Sigmoid colon (tissue), 7 donors: Measurements from ENCODE around the gene ITGB5. TPM values are rescaled to one million over a fixed set of nuclear protein-coding genes. Genes with fewer than 3 reads are reported as not detected.
A peak's percentile ranks its signal among the peaks of the same experiment; 100 is the strongest.

Experiments
- DNase-seq: peaks from one replicate; pipeline ENCODE4 v3.0.0-alpha.2; 2019
- H3K27ac ChIP-seq, 4 donors: fragments of 200-600 bp; sonication (generic); one replicate each; pipeline ENCODE4 v1.5.1; 2016 to 2019; ENCODE audit warnings: mild to moderate bottlenecking in 1 of 4
- H3K27me3 ChIP-seq, 3 donors: fragments of 200-600 bp; sonication (generic); one replicate each; pipeline ENCODE4 v1.5.1; 2019; ENCODE audit warnings: mild to moderate bottlenecking in 1 of 3
- H3K36me3 ChIP-seq, 4 donors: fragments of 200-600 bp; sonication (generic); one replicate each; pipeline ENCODE4 v1.5.1; 2016 to 2019
- H3K4me1 ChIP-seq, 4 donors: fragments of 200-600 bp; sonication (generic); one replicate each; pipeline ENCODE4 v1.5.1; 2017 to 2019
- H3K4me3 ChIP-seq, 4 donors: fragments of 200-600 bp; sonication (generic); one replicate each; pipeline ENCODE4 v1.5.1; 2017 to 2019; ENCODE audit warnings: mild to moderate bottlenecking in 2 of 4, moderate library complexity in 1 of 4
- H3K9me3 ChIP-seq, 4 donors: fragments of 200-600 bp in 3 of 4; sonication (generic) in 3 of 4; one replicate each; pipeline versions ENCODE4 v1.5.1 to v1.6.1; 2013 to 2019
- CTCF ChIP-seq, 4 experiments: fragments of 450-650 bp in 3 of 4; fragments of 200-600 bp in 1 of 4; IDR thresholded peaks; one replicate each; pipeline ENCODE4 v1.5.1; 2016 to 2019; ENCODE audit warnings: antibody characterized with exemption in 4 of 4, mild to moderate bottlenecking in 3 of 4, moderate library complexity in 2 of 4
- EP300 ChIP-seq, 4 donors: sonication (generic); formaldehyde crosslinking; IDR thresholded peaks; one replicate each; pipeline ENCODE4 v1.6.1; 2017; ENCODE audit warnings: antibody characterized with exemption in 4 of 4
- POLR2A ChIP-seq, 2 donors: fragments of 450-650 bp; IDR thresholded peaks; one replicate each; pipeline ENCODE4 v1.6.1; 2016; ENCODE audit warnings: antibody characterized with exemption in 2 of 2, mild to moderate bottlenecking in 2 of 2, moderate library complexity in 2 of 2
- POLR2AphosphoS5 ChIP-seq, 4 donors: sonication (generic); formaldehyde crosslinking; IDR thresholded peaks; one replicate each; pipeline ENCODE4 v1.6.1; 2017; ENCODE audit warnings: antibody characterized with exemption in 4 of 4
- WGBS, 2 donors: extraction: QIAGEN DNeasy Blood & Tissue Kit; methylation state at CpG; one replicate each; pipeline ENCODE4 v1.1.7; 2013; 5-methylcytosine and 5-hydroxymethylcytosine counted together
- intact Hi-C: fragments of 100-400 bp; cut with DNase I; formaldehyde crosslinking; loops from one replicate; pipeline ENCODE4 v1.15.1; 2023
- polyA plus RNA-seq, 3 donors: library from polyadenylated mRNA; stranded (reverse); fragments of 200-250 nt; gene quantifications; one replicate each; pipeline ENCODE4 v1.2.3, GENCODE V29; 2013
- total RNA-seq, 4 donors: library from RNA; depleted of rRNA; stranded (reverse); fragments of >200 nt; gene quantifications; one replicate each; pipeline ENCODE4 v1.1.0, GENCODE V29; 2016
- donor health status: healthy with polysubstance abuse.
- donor health status: Bipolar disorder and iron deficiency.
- donor health status: healthy.

The ITGB5 gene
- total and polyA plus RNA-seq, 7 donors = 15.0 to 203 (median 89.2) TPM

DNA sequence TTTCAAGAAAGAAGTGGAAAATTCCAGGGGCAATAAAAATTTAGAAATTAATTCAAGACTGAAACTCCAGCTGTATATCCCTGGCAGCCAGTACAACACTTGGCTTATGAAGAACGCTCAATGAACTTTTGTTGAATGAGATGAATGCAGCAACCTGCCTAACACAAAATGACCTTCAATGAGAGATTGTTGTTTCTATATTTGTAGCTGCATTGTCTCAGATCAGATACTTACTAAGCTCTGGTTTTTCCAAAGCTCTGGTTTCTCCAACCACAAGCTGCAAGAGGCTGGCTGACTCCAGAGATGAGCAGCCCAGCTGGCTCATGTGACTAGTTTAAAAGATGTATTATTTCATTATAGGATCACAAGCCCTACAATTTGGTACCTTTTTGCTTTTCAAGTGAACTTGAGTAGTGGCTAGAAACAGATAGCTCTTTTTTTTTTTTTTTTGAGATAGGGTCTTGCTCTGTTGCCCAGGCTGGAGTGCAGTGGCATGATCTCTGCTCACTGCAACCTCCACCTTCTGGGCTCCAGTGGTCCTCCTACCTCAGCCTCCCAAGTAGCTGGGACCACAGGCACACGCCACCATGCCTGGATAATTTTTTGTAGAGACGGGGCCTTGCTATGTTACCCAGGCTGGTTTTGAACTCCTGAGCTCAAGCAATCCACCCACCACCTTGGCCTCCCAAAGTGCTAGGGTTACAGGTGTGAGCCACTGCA, 99.5 kb downstream of the ITGB5 start:
- DNase-seq = no peak
- Histone ChIP-seq H3K27me3 (no peaks in the 10 kb centered on the region), H3K4me1 (peaks cover 0 to 52% (median 46%) of the 10 kb centered on the region in 4 donors), H3K36me3 (peaks cover 0 to under 1% (median 0%) of the 10 kb centered on the region in 4 donors), H3K4me3 (no peak overlapping the region), H3K9me3 (no peaks in the 10 kb centered on the region), H3K27ac (peak overlapping the region; percentile 57 to 82 (median 66))
- TF ChIP-seq CTCF (IDR thresholded peaks at IDR 0.05) = no peak
- TF ChIP-seq POLR2AphosphoS5 (IDR thresholded peaks at IDR 0.05) = no peak
- no peak for TF ChIP-seq EP300 (IDR thresholded peaks at IDR 0.05)
- no peak for TF ChIP-seq POLR2A (IDR thresholded peaks at IDR 0.05)
- 94% methylated on average over 3 of the region's 3 CpGs for WGBS, 2 donors
- intact Hi-C loops = loop anchor here (10.0 kb wide), 1 partner anchor 267 kb away; the partner anchor contains the start of gene HEG1

DNA sequence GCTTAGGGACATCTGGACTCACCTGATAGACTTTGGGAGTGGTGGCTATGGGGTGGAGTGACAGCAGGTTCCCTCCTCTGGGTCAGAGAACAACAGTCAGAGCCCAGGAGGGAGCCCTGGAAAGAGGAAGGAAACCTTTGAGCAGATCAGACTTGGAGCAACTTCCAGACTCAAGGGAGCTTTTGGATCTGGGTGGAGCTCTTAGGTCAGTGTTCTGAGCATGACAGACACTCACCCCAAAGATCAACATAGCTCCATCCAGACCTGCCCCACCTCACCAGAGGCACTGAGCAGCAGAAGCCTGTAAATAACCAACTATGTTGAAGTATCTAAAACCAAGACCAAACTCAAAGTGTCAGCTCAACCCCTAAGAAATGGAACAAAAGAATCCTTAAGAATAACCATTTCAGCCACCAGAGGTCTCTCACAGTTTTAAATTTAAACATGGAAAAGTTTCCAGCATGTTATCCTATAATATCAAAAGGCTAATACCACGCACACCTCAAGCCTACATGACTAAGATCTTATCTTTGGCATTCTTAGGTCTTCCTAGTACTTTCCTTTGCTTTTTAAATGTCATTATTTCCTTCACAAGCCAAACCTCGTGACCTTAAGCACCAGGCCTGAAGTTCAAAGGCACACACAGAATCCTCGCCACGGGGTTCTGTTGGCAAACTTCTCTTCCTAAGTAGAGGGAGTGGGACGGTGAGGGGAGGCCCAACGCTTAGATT, 100.5 kb downstream of the ITGB5 start:
- TF ChIP-seq POLR2AphosphoS5 (IDR thresholded peaks at IDR 0.05) = no peak
- no peak for TF ChIP-seq POLR2A (IDR thresholded peaks at IDR 0.05)
- TF ChIP-seq CTCF (IDR thresholded peaks at IDR 0.05) = peak in 3 of 4 experiments; percentile 34 to 48 (median 39)
- TF ChIP-seq EP300 (IDR thresholded peaks at IDR 0.05) = no peak
- Histone ChIP-seq H3K27me3 (no peaks in the 10 kb centered on the region), H3K4me1 (peaks cover 0 to 50% (median 44%) of the 10 kb centered on the region in 4 donors), H3K4me3 (no peak overlapping the region), H3K36me3 (no peaks in the 10 kb centered on the region), H3K9me3 (no peaks in the 10 kb centered on the region), H3K27ac (peak overlapping the region; percentile 57 to 82 (median 66))
- intact Hi-C loops = loop anchor here (10.0 kb wide), 1 partner anchor 268 kb away; the partner anchor contains the start of gene HEG1
- no peak for DNase-seq
- 67 to 77% methylated on average over 6 of the region's 6 CpGs for WGBS, 2 donors

DNA sequence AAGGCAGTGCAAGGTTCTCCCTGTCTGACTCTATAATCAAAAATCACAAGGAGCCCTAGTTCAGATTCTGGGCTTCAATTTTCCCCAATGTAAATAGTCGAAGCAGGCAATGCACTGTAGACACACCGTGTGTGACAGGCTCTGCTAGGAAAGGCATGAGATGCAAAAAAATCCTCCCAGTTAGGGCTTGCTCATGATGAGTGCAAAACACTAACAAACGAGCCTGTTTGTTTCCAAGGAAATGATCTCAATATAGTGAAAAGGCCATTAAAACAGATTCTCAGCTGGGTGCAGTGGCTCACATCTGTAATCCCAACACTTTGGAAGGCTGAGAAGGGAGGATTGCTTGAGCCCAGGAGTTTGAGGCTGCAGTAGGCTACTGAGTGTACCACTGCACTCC, 101.2 kb downstream of the ITGB5 start:
- 73 to 74% methylated on average over 3 of the region's 3 CpGs for WGBS, 2 donors
- H3K27me3 ChIP-seq = no peaks in the 10 kb centered on the region
- no peaks in the 10 kb centered on the region for H3K9me3 ChIP-seq
- no peak for DNase-seq
- peaks cover 0 to 50% (median 44%) of the 10 kb centered on the region in 4 donors for H3K4me1 ChIP-seq
- peak overlapping the region; percentile 57 to 82 (median 66) for H3K27ac ChIP-seq
- no peaks in the 10 kb centered on the region for H3K36me3 ChIP-seq
- intact Hi-C loops = loop anchor here (10.0 kb wide), 1 partner anchor 269 kb away; the partner anchor contains the start of gene HEG1
- TF ChIP-seq POLR2A (IDR thresholded peaks at IDR 0.05) (no peak), POLR2AphosphoS5 (IDR thresholded peaks at IDR 0.05) (no peak), EP300 (IDR thresholded peaks at IDR 0.05) (no peak), CTCF (IDR thresholded peaks at IDR 0.05) (no peak)
- no peak overlapping the region for H3K4me3 ChIP-seq

DNA sequence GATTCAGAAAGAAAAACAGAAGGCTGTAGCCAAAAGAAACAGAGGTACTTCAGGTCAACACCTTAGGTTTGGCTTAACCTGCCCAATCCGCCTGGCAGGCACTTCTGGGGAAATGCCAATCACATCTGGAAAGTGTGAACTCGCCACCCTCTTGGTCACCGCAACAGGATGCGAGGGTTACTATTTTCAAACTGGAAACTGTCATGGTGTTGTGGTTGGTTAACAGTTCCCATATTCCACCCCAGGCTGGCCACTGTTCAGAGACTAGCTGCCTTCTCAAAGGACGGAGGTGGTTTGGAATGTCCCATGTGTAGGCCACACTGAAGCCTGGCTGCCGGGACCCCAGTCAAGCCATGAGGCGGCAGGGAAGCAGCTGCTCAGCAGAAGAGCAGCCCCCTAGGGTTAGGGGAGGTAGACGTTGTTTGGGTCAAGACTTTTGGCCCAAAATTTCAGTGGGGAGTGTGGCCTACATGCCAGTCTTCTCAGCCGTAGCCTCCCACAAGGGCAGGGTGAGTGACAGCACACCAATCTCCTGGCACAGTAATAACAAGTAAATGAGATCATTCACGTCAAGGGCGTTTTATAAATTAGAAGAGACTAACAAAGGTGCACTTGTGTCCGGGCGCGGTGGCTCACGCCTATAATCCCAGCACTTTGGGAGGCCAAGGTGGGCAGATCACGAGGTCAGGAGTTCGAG, 102.3 kb downstream of the ITGB5 start:
- WGBS, 2 donors = 82 to 83% methylated on average over 17 of the region's 17 CpGs
- H3K36me3 ChIP-seq = no peaks in the 10 kb centered on the region
- TF ChIP-seq POLR2A (IDR thresholded peaks at IDR 0.05) (no peak), EP300 (IDR thresholded peaks at IDR 0.05) (no peak), POLR2AphosphoS5 (IDR thresholded peaks at IDR 0.05) (no peak), CTCF (IDR thresholded peaks at IDR 0.05) (no peak)
- DNase-seq = peak; percentile 58
- H3K4me1 ChIP-seq = peaks cover 0 to 58% (median 54%) of the 10 kb centered on the region in 4 donors
- intact Hi-C loops = loop anchor here (5.0 to 10.0 kb wide), 2 partner anchors 52 to 270 kb away; partner anchors contain the start of gene HEG1
- no peaks in the 10 kb centered on the region for H3K27me3 ChIP-seq
- peak overlapping the region in 1 of 4 donors; percentile 82 for H3K27ac ChIP-seq
- H3K4me3 ChIP-seq = no peak overlapping the region
- no peaks in the 10 kb centered on the region for H3K9me3 ChIP-seq
